Lower leg skin (tissue), 3 donors: ENCODE results near the gene FKBP11.

Source experiments
- CTCF ChIP-seq, 3 donors: fragments of 450-650 bp; IDR thresholded peaks; one replicate each; pipeline ENCODE4 v1.5.1; 2016; ENCODE audit warnings: antibody characterized with exemption in 3 of 3, mild to moderate bottlenecking in 3 of 3, moderate library complexity in 2 of 3
- POLR2A ChIP-seq, 2 donors: fragments of 450-650 bp; IDR thresholded peaks; one replicate each; pipeline ENCODE4 v1.6.1; 2016 to 2017; ENCODE audit warnings: antibody characterized with exemption in 2 of 2, mild to moderate bottlenecking in 1 of 2, moderate library complexity in 1 of 2

GRCh38 chr12:48968467-48968866, 43.2 kb upstream of the FKBP11 start:
- TF ChIP-seq CTCF (IDR thresholded peaks at IDR 0.05), result no peak
- TF ChIP-seq POLR2A (IDR thresholded peaks at IDR 0.05), result no peak
